Endothelial cell of umbilical vein (primary cell): Measurements from ENCODE around the gene ITGB3BP.

Source experiments
- CTCF ChIP-seq, 2 donors: IDR thresholded peaks; 1 replicate in 1 of 2; 2 replicates in 1 of 2; pipeline ENCODE4 v1.5.1; 2011; ENCODE audit warnings: low read length in 2 of 2, mild to moderate bottlenecking in 2 of 2, moderate library complexity in 2 of 2, control low read depth in 1 of 2, inconsistent platforms in 1 of 2, low read depth in 1 of 2; ENCODE audit not compliant: insufficient read depth in 1 of 2; ENCODE audit errors: extremely low read depth in 1 of 2
- POLR2AphosphoS5 ChIP-seq: IDR thresholded peaks from 2 replicates; pipeline ENCODE4 v1.6.1; 2012; ENCODE audit warnings: low read depth, mild to moderate bottlenecking, control low read depth, low read length, moderate library complexity; ENCODE audit not compliant: insufficient read depth

DNA sequence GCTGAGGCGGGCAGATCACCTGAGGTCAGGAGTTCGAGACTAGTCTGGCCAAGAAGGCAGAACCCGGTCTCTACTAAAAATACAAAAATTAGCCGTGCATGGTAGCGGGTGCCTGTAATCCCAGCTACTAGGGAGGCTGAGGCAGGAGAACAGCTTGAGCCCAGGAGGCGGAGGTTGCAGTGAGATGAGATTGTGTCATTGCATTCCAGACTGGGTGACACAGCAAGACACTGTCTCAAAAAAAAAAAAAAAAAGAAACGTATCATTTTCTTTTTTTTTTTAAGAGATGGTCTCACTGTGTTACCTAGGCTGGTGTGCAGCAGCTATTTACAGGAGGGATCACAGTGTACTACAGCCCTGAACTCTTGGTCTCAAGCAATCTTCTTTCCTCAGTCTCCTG is 47.3 kb downstream of the ITGB3BP start:
- no peak for TF ChIP-seq CTCF (IDR thresholded peaks at IDR 0.05; ENCODE audit: extremely low read depth in 1 of 2, insufficient read depth in 1 of 2, low read depth in 1 of 2, low read length in 2 of 2)
- TF ChIP-seq POLR2AphosphoS5: no peak
